NCI-H2029 (cell line): ENCODE results near the gene RAPGEF5.

Source experiments
- DNase-seq: peaks from one replicate; lab custom pipeline; 2025; lab: John Stamatoyannopoulos, UW

RAPGEF5 gene

GRCh38 chr7:22256541-22257096 is 100.3 kb downstream of the RAPGEF5 start:
- no peak for DNase-seq

GRCh38 chr7:22255834-22256233 is 101.1 kb downstream of the RAPGEF5 start:
- no peak for DNase-seq

DNA sequence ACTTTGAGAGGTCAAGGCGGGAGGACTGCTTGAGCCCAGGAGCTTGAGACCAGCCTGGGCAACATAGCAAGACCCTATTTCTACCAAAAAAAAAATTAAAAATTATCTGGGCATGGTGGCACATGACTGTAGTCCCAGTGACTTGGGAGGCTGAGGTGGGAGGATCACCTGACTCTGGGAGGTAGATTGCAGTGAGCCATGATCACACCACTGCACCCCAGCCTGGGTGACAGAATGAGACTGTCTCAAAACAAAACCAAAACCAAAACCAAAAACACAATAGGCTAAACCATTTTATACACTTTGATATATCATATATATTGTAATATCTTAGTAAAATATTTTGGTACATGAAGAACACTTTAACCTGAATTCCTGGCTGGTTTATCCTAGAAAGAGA is 101.6 kb downstream of the RAPGEF5 start:
- DNase-seq: no peak

DNA sequence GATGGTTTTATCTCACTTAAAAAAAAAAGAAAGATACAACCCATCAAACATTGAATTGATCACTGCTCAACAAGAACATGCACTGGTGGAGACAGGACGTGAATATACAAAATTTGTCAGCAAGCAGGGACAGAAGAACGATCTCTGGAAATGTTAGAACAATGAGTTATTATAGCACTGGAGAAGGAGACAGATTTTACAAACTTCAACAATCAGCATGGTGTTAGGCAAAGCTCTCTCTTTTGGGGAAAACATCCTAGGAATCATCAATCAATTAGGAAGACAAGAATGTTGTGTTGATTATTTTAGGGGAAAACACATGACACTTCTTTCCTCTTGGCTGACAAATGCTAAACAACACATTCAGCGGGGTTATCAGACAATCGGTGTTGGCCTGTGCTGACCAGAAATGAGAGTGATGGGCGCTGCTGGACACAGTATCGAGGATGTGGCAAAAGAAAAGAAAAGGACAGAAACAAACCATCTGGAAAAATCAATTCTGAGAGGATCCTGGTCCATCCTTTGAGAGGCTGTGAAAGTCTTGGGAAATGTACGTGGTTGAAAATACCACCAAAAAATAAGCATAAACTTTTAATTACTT is 103.9 kb downstream of the RAPGEF5 start:
- no peak for DNase-seq

GRCh38 chr7:22252016-22252415 is 104.9 kb downstream of the RAPGEF5 start:
- peak; percentile 42 for DNase-seq

GRCh38 chr7:22251281-22251680 is 105.7 kb downstream of the RAPGEF5 start:
- peak; percentile 32 for DNase-seq

- DNase-seq: no peak
Measured at GRCh38 chr7:22250390-22250789, 106.6 kb downstream of the RAPGEF5 start.

DNA sequence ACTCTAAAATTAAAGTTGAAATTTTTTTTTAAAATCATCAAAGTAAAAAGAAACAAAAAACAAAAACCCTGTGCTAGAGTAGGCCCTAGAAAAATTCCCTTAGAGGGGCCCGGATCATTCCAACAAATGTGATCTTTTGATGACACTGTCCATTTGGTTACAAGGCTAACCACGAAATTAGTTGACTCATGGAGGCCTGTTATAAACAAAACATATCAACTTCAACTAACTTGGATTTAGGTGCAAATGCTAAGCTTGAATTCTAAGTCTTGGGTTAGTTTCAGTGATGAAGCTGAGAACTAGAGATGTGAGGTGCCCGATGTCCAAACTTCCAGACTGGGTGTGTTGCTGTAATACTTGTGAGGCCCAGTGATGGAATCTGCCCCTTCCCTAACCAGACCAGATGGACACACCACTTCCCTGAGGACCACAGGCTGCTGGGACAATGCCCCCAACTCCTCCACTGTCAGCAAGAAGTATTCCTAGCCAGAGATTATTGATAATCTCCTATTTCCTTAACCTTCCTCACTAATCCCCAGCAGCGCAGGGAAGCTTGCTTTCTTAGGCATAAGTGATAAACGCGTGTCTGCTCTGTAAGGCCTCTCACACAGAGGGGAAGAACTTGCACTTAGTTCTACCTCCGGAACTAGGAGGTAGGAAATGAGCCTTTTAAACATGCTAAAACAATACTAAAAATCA is 108.7 kb downstream of the RAPGEF5 start:
- DNase-seq: no peak

- no peak for DNase-seq
Measured at GRCh38 chr7:22241805-22242390, 115.1 kb downstream of the RAPGEF5 start.

DNA sequence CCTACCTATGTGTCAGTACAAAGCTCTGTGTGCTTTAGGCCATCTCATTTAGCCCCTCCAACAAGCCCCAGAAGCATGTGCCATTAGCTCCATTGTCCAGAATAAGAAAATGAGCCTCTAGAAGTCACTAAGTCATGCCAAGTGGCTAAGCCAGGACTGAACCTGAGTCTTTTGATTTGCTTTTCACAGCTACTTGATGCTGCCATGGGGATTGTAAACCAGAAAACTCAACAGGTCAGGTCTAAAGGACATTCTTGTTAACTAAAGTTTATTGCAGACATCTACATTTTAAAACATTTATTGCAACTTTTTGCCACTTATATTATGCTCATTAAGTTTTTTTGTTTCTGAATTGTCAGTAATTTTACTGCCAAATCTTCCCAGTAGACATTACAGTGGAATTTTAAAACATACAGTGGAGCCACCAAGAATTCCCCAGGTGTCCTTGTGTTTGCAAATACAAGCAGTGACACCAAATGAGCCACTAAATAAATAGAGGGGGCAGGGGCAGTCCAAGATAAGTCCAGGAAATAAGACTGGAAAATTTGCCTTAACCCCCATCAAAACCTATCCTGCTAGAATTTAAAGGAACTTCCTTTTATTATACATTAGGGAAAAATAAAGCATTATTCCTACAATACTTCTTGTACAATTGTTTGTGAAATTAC is 115.9 kb downstream of the RAPGEF5 start:
- peak; percentile 2 for DNase-seq

DNA sequence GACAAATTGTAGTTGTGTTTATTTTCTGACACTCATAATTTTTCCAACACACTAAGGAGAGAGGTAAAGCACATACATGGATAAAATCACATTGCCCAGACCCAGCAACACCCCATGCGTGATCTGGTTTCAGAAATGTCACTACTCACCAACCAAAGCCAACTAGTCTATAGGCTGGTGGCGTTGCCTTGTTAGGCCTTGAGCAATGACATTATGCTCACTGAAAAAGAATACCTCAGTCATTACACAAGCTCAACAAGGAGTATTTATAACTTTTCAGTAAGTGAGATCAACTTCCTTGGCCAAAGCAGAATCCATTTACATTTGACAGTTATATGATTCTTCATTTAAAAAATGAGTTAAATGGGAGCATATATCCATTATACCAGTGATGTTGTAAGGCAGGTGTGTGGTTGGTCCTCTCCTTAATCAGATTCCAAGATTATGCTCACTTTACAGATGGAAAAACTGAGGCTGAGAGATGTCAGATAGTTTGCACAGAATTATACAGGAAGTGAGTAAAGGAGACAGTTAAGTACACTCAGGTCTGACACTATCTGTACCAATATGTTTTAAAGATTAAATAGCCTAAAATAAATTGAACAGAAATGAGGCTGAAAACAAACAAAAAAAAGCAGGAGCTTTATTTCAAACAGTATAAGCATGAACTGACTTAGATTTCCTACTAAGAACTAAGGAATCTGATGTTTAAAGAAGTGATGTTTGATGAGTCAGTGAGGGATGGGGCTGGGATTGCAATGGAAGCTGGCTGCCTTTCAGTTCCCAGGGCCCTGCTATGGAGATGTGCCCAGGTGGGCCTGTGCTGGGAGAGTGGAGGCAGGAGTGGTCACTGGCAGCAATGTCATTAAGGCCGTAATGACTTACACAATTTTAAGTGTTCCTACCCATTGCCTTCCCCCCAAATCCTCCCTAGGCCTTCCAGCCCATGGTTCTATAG is 118.3 kb downstream of the RAPGEF5 start:
- no peak for DNase-seq

- no peak for DNase-seq
Measured at GRCh38 chr7:22235134-22235533, 121.8 kb downstream of the RAPGEF5 start.

DNA sequence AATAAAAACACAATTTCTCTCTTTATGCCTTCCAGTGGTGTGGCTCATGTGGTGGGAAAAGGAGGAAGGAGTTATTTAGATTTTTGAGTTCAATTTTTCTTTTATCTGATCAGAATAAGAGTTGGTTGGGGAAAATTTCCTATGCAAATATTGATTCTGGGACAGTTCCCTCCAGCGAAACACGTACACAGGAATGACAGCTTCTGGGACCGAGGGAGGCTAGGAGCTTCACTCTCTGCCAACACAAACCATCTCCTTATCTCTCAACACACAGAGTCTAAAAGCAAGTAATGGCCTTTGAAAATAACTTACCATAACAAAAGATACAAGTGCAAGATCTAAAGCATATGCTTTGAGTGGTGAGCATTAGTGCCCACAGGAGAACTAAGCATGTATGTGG is 122.7 kb downstream of the RAPGEF5 start:
- no peak for DNase-seq

GRCh38 chr7:22231806-22232205 is 125.1 kb downstream of the RAPGEF5 start:
- no peak for DNase-seq

DNA sequence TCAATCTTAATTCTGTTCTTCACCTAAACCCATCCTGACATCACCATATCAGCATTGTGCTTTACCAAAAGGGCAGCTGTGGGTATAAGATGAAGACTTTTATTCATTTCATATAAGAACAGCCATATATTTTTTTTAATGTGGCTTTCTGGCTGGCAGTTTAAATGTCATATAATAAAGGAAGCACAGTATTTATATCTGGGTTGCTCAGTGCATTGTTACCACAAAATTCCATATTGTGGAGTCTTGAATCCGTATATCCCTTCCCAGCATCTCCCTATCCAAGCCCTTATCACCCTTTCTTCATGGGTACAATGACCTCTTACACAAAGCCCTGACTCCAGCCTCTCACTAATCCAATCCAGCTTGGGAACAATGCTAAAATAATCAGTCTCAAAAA is 125.8 kb downstream of the RAPGEF5 start:
- no peak for DNase-seq

DNA sequence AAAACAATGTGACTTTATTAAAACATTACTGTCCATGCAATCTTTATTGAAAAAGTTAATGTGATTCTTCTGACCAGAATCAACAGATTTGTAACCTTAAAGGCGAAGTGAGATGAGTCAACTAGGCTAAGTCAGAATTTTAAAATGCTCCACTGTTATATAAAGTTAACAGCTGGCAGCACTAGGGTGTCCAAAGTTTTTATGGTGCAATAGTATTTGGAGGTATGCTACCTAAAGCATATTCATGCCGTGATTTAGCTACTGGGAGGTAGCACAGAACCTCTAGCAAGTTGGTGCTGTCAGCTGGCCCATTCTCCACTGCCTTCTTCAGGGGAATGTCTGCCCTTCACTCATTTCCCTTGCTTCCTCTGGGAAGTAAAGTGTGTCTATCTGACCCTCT is 126.7 kb downstream of the RAPGEF5 start:
- no peak for DNase-seq

- no peak for DNase-seq
Measured at GRCh38 chr7:22229148-22229547, 127.8 kb downstream of the RAPGEF5 start.

DNA sequence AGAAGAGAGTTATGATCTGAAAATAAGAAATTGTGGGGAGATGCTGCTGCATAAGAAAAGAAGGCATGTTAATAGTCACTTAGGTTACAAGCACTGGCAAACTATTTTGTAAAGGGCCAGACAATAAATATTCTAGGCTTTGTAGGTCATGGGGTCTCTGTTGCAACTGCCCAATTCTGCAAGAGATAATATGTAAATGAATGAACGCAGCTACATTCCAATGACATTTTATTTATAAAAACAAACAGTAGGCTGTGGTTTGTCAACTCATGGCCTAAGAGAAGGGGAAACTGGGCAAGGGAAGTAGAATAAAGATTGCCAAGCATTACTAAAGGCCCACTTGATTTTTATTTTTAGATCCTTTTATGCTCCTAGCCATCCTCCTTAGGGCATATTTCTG is 133.1 kb downstream of the RAPGEF5 start:
- DNase-seq: no peak

DNA sequence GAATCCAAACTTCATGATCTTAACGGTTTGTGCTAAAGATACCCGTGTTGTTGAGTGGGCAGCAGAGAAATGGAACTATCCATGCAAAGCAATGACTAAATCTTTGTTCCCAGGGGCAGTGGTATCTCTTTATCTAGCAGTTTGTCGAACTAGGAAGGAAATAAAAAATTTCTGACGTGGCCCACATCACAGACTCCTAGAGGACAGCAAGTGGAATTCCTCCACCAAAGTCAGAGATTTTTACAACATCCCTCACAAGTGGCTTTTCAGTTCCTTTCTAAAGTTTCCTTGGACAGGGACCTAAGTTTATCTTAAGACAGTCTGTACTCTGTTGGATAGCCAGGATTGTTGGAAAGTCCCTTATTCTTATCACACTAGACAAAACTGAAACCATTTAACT is 136.0 kb downstream of the RAPGEF5 start:
- no peak for DNase-seq

GRCh38 chr7:22219739-22220493 is 137.0 kb downstream of the RAPGEF5 start:
- DNase-seq: no peak

DNA sequence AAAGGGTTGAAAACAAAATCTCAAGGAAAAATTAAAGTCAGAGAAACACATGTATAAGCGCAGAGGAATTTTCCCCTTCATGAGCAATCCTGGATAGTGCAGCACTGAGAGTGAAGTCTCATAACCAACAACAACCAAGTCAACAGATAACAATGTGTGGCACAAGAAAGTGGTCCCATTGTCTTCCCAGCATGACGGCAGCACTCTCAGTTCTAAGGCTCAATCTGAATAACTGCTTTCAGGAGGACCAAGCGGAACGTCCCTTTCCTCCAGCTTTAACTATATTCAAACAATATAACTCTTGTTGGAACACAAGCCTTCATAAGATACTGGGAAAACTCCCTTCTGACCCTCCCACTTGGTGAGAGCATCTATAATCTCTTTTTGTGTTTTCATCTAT is 137.9 kb downstream of the RAPGEF5 start:
- DNase-seq: no peak
